ENCODE measurements around the gene IFIT1B.

Gene IFIT1B

DNA sequence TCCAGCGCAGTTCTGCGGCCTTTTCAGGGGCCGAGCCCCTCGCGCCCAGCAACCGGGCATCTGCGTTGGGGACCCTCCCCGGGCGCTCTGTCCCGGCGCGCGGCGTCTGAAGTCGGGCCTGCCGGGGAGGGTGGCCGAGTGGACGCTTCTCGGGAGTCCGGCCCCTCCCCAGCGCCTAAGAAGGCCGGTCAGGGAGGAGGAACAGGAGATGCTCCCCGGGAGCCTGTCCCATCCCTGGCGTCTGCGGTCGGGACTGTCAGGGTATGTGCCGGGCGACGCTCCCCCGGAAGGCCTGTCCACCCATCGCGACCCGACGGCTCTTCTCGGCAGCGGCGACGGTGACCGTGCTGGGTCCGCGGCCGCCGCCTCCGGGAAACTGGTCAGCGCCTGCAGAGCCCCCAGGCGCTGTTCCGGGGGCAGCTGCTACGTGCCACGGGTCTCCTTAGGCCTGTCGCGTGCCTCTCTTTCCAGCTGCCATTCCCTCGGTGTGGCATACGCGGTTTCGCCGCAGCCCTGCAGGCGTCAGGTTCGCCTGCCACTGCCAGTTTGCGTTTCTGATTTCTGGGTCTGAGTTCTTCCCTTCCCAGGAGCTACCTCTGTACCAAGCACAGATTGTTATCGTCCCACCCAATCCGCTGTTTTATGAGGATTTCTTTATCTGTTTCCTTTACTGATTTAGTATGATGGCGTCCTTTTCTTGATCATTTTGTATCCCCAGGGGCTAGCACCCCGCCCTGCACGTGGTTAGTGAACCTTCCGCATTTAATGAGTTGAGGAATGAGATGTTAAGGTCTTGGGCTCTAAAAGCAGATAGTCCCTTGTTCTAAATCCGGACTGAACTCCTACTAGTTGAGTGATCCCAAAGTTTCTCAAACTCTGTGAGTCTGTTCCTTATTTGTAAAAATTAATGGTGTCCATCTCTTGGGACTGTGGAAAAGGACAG is 37.3 kb downstream of the IFIT1B start:
- DNase-seq = no peak

DNA sequence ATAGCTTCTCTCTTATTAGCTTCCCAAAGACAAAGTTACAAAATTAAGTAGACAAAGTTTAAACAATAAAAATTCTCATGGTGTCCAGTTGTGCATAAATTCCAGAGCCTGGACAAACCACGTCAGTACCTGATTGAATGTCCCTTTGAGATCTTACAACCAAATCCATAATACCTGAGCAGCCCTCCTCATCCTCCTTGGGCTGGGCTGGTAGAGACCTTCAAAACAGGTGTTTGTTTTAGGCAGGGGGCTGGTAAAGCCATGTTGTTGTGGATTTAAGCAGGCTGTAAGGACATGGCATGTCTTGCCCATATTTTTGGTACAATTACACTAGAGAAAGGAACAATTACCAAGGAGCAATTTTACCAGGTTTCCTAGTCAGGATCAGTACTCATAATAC is 38.6 kb downstream of the IFIT1B start:
- no peak for DNase-seq

DNA sequence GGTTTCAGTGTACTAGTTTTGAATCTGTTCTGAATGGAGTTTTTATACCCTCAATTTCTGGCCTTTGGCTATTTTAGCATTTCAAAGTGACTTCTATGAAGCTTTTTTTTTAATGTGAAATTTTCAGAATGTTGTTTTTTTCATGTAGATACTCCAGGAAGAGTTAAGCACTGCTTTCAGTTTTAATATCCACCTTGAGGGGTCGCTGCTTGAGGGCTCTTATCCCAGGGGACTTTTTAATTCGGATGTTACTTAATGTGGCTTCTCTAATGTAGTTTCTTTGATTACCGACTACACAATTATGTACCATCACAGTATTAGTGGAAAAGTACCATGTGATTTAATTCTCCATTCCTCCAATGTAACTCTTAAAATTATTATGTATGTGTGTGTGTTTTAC is 41.7 kb downstream of the IFIT1B start:
- DNase-seq = no peak

DNA sequence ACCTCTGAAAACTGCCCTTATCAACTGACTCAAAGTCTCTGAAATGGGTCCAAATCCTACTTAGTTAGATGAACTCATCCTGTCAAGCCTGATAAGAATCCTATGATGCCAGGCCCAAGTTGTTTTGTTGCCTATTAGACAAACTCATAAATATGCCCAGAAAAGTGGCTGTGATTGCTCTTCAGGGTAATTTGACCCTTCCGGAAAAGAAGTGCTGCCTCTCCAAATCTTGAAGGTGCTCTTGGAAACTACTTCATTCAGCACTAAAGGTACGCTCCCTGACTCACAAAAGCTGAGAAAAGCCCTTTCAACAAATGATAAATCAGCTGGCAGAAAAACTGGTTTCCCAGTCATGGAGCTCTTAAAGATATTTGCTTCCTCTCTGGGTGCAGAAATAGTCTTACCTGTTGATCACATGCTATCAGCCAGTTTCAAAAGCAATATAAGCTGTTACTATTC is 43.2 kb downstream of the IFIT1B start:
- DNase-seq = no peak

DNA sequence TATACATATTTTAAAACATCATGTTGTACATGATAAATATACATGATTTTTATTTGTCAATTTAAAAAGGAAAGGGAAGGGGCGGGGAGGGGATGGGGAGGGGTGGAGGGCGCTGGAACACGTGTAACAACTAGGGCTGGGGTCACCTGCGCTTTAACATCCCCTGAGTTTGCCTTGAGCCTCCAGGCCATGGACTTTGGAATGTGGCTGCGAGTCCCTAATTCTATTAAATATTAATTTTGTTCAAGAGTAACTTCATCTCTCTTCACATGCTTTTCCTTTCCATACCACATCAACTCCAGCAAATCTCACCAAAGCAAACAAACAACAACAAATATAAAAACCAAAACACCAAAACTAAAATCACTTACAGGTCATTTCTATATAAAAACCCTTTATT is 47.1 kb downstream of the IFIT1B start:
- no peak for DNase-seq

DNA sequence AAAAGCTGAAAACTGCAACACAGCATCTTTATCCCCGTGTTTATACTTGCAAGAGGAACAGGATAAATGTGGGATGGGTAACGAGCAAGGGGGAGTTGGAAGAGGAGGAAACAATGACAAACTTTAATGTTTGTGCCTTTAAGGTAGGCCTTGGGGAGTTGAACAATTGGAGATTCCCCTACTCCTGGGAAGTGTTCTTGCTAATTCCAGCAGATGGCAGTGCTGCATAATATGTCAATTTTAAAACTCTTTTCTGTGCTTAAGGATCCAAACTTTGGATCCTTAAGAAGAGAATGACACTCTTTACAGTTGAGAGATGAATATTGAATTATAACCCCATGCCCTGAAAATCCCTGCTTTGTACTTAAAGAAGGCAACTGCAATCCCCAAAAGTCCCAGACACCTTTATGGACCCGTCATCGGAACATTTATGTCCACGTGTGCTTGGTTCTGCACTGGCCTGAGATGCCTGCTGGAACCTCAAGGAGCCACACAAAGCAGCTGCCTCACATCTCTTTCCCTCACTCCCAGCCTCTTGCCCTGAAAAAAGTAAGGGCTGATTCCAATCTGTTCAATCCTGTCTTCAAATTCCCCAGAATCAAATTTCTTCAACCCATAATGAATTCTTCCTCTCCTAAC is 48.5 kb downstream of the IFIT1B start:
- peak; percentile 37 for DNase-seq

DNA sequence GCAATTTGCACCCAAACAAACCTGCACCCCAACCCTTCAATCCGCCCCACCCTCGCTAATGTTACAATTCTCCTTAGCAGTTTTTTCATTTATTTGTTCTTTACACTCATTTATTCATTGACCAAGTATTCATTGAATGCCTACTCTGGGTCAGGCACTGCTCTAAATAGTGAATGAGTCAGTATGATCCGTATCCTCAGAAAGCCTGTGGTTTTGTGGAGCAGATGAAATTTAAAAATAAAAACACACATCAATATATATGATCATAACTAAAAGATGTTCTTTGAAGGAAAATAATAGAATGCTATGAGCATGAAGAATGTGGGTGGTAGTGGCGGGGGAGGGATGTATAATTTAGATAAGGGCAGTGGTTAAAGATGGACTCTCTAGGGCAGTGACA is 49.8 kb downstream of the IFIT1B start:
- DNase-seq = no peak

DNA sequence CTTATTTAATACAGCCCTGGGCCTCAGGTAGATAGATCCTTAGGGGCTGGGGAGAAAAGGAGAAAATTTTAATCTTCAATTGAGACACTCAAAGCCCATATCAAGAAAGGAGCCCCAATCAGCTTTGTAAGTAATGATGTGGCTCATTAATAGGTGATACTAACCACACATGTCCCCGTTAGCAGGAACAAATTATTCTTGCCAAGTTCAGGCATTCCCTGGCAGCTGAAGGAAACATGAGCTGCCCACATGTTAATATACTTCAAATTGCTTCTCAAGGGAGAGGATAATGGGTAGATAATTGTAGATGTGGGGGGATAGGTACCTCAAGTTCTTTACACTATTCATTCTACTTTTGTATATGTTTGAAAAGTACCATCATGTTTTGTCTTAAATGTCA is 51.0 kb downstream of the IFIT1B start:
- no peak for DNase-seq

DNA sequence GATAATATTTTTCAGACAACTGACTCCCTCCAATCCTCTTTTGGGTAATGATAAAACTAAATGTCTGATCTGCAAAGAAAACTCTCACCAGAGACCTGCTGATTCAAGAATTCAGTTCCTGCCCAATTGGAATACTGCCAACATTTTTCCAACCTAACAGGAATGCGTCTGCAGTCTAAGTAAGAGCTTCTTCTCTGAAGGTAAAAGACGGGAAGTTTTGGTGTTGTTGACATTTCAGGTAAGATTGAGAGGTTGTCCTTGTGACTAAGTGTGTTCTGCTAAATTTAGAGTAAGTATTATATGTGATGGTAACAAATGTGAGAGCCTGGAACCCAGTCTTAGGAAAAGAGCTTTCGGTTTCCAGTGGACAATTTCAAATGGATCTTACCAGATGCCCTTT is 54.1 kb downstream of the IFIT1B start:
- DNase-seq = no peak
